GM12878 (cell line): Measurements from ENCODE around the gene IL3. TPM values are rescaled to one million over a fixed set of nuclear protein-coding genes. Genes with fewer than 3 reads are reported as not detected.

Experiments
- ATAC-seq: fragments of 200-7000 bp; cut with Tn5 transposase; 3 replicates; pipeline ENCODE4 v1.9.1; 2020; ENCODE audit warnings: mild to moderate bottlenecking, moderate library complexity
- BruUV-seq: library from RNA; stranded (reverse); fragments of 400-500 nt; replicated peaks from 2 replicates; lab custom pipeline; 2021; lab: Mats Ljungman, UMichigan
- CTCF ChIA-PET: fragments of 300-600 bp; sonication (Branson Sonifier 250); formaldehyde crosslinking; extraction: SDS; loops from one replicate; lab custom pipeline; 2021; ENCODE audit warnings: inconsistent platforms; lab: Yijun Ruan, JAX
- POLR2A ChIA-PET: fragments of 350-600 bp; formaldehyde crosslinking; extraction: SDS; loops from one replicate; lab custom pipeline; 2021; ENCODE audit warnings: inconsistent platforms; lab: Charles Lee
- RAD21 ChIA-PET: fragments of 300-600 bp; sonication (Branson Sonifier 250); formaldehyde crosslinking; loops from one replicate; lab custom pipeline; 2023; ENCODE audit warnings: antibody characterized with exemption; ENCODE audit not compliant: unreplicated experiment; lab: Charles Lee
- SMC1A ChIA-PET: fragments of 300-600 bp; sonication (Branson Sonifier 250); formaldehyde crosslinking; loops from one replicate; lab custom pipeline; 2023; ENCODE audit not compliant: unreplicated experiment, uncharacterized antibody; lab: Charles Lee
- DNase-seq: peaks from one replicate; pipeline ENCODE4 v3.0.0-alpha.2; 2011; ENCODE audit warnings: low read depth, low spot score
- FAIRE-seq: peaks from 3 replicates; lab custom pipeline; 2011; peaks lifted over from hg19 to GRCh38; lab: Jason Lieb, UNC
- H2AFZ ChIP-seq: 2 replicates; pipeline ENCODE4 v1.6.0; 2011; ENCODE audit warnings: low read depth, low read length, control low read depth; ENCODE audit not compliant: control insufficient read depth
- H3K27ac ChIP-seq: 2 replicates; pipeline ENCODE4 v1.5.1; 2011; ENCODE audit warnings: control low read depth; ENCODE audit not compliant: control insufficient read depth, insufficient read depth
- H3K27me3 ChIP-seq, 2 experiments: replicated peaks in 1 of 2; 2 replicates each; pipeline versions ENCODE4 v1.6.0 to v1.6.1; 2011; ENCODE audit warnings: low read length in 1 of 2; ENCODE audit not compliant: control insufficient read depth in 2 of 2, insufficient read depth in 2 of 2
- H3K36me3 ChIP-seq, 2 experiments: 2 replicates each; pipeline ENCODE4 v1.5.1; 2011; ENCODE audit warnings: low read length in 1 of 2; ENCODE audit not compliant: control insufficient read depth in 2 of 2, insufficient read depth in 2 of 2
- H3K4me1 ChIP-seq: 2 replicates; pipeline ENCODE4 v1.6.1; 2011; ENCODE audit warnings: mild to moderate bottlenecking, low read length, moderate library complexity, mixed read lengths; ENCODE audit not compliant: control insufficient read depth, insufficient read depth
- H3K4me2 ChIP-seq: 2 replicates; pipeline ENCODE4 v1.6.0; 2011; ENCODE audit warnings: control low read depth; ENCODE audit not compliant: control insufficient read depth, insufficient read depth
- H3K4me3 ChIP-seq: fragments of 200-600 bp; sonication (generic); 2 replicates; pipeline ENCODE4 v1.5.1; 2016
- H3K79me2 ChIP-seq: 2 replicates; pipeline ENCODE4 v1.6.0; 2011; ENCODE audit warnings: low read length; ENCODE audit not compliant: control insufficient read depth, insufficient read depth
- H3K9ac ChIP-seq: 2 replicates; pipeline ENCODE4 v1.8.0; 2011; ENCODE audit warnings: low read length, control low read depth, mixed read lengths; ENCODE audit not compliant: control insufficient read depth, insufficient read depth
- H3K9me3 ChIP-seq: replicated peaks from 3 replicates; pipeline ENCODE4 v1.5.1; 2011; ENCODE audit warnings: mild to moderate bottlenecking, low read length; ENCODE audit not compliant: control insufficient read depth, insufficient read depth
- H4K20me1 ChIP-seq: 2 replicates; pipeline ENCODE4 v1.6.0; 2011; ENCODE audit not compliant: control insufficient read depth, insufficient read depth
- ATF3 ChIP-seq: IDR thresholded peaks from 2 replicates; pipeline ENCODE4 v1.6.1; 2011; ENCODE audit warnings: low read depth, mild to moderate bottlenecking, low read length, moderate library complexity, borderline replicate concordance; ENCODE audit errors: extremely low read depth
- ESRRA ChIP-seq: IDR thresholded peaks from 2 replicates; pipeline ENCODE4 v1.6.1; 2012; ENCODE audit warnings: mild to moderate bottlenecking, low read length, improper control_type of control experiment
- IRF4 ChIP-seq: IDR thresholded peaks from 2 replicates; pipeline ENCODE4 v1.6.1; 2011; ENCODE audit warnings: low read depth, low read length
- MEF2B ChIP-seq: fragments of 450-650 bp; IDR thresholded peaks from 2 replicates; pipeline ENCODE4 v1.6.1; 2018; ENCODE audit warnings: mild to moderate bottlenecking, moderate library complexity; ENCODE audit not compliant: partially characterized antibody, poor library complexity, severe bottlenecking
- PRDM15 ChIP-seq: fragments of 450-650 bp; formaldehyde crosslinking; IDR thresholded peaks from 2 replicates; pipeline ENCODE4 v1.4.0; 2020; ENCODE audit warnings: mild to moderate bottlenecking, moderate library complexity
- RBBP5 ChIP-seq: fragments of 200-600 bp; sonication (generic); conservative IDR thresholded peaks from 2 replicates; pipeline ENCODE4 v1.6.1; 2016
- WGBS: methylation state at CpG from one replicate; pipeline ENCODE4 v1.1.6; 2016; ENCODE audit warnings: low lambda C conversion rate; ENCODE audit not compliant: insufficient replicate concordance, insufficient coverage; ENCODE audit errors: missing lambda C conversion rate; 5-methylcytosine and 5-hydroxymethylcytosine counted together
- in situ Hi-C: fragments of 300-500 bp; cut with MboI; formaldehyde crosslinking; loops from 9 replicates; pipeline ENCODE4 v1.14.3; 2018; ENCODE audit warnings: mixed read lengths
- intact Hi-C: fragments of 100-400 bp; cut with micrococcal nuclease; formaldehyde crosslinking; loops from one replicate; pipeline ENCODE4 v1.14.2; 2022; ENCODE audit not compliant: unreplicated experiment
- polyA plus RNA-seq, 11 experiments: library from polyadenylated mRNA; depleted of rRNA in 4 of 11; unstranded in 6 of 11; stranded (reverse) in 5 of 11; fragments of >200 nt; fragmentation: Nextera tagmentation in 4 of 11; fragmentation: Illumina TruSeq in 1 of 11; extraction: Ambion mirVana in 4 of 11; extraction: Trizol in 1 of 11; gene quantifications; 1 replicate in 1 of 11; 2 replicates in 10 of 11; pipeline versions ENCODE4 v1.2.1 to v1.2.3, GENCODE V29; 2011 to 2016; ENCODE audit warnings: inconsistent platforms in 2 of 11, missing spikeins in 2 of 11, low read depth in 1 of 11
- total RNA-seq, 4 experiments: library from RNA; depleted of rRNA in 3 of 4; stranded (reverse); fragments of >200 nt in 3 of 4; fragmentation: Illumina TruSeq in 1 of 4; extraction: Trizol in 1 of 4; gene quantifications; 2 replicates each; pipeline versions ENCODE4 v1.2.1 to v1.2.3, GENCODE V29; 2013 to 2021
- TF ChIP-seq, protein P1 (sequence below): IDR thresholded peaks from 2 replicates; pipeline ENCODE4 v1.6.1; 2011; ENCODE audit warnings: borderline replicate concordance, low read depth, mild to moderate bottlenecking, moderate library complexity, mixed read lengths, low read length; ENCODE audit not compliant: insufficient read depth; ENCODE audit errors: extremely low read length

Gene IL3
- total and polyA plus RNA-seq, 10 of the 15 experiments (the other 5 are each of a cell fraction or from before 2014, with no cell fraction given): not detected

GRCh38 chr5:132104556-132104955, 44.1 kb downstream of the IL3 start:
- in situ Hi-C loops (no loop called here), intact Hi-C loops (no loop called here)
- no peaks in the 10 kb centered on the region for H3K79me2 ChIP-seq
- FAIRE-seq (no peak), DNase-seq (no peak), ATAC-seq (no peak)
- H3K4me1 ChIP-seq: peaks cover 56% of the 10 kb centered on the region
- ChIA-PET CTCF (interaction anchor here (0.5 to 1.2 kb wide), 2 partner anchors 42 to 75 kb away, joined by 3 to 4 read pairs; no protein-coding TSS in a partner anchor), SMC1A (interaction anchor here (0.6 to 1.2 kb wide), 4 partner anchors 10 to 1168 kb away, joined by 3 read pairs; no protein-coding TSS in a partner anchor), POLR2A (interaction anchor here (0.7 kb wide), 1 partner anchor 274 kb away, joined by 6 read pairs; no protein-coding TSS in a partner anchor), RAD21 (no interaction called here)
- H3K4me2 ChIP-seq: no peak overlapping the region
- no peak overlapping the region for H3K4me3 ChIP-seq
- no peaks in the 10 kb centered on the region for H3K36me3 ChIP-seq
- no peaks in the 10 kb centered on the region for H3K27me3 ChIP-seq
- H3K9me3 ChIP-seq: no peaks in the 10 kb centered on the region
- TF ChIP-seq MEF2B (no peak), PRDM15 (CRISPR knock-in tag) (no peak)
- no peak overlapping the region; the same call in 1 of the 2 replicates for H3K9ac ChIP-seq
- H3K27ac ChIP-seq: peak overlapping the region; percentile 98
- H2AFZ ChIP-seq: no peak overlapping the region; the same call in 1 of the 2 replicates
- no peaks in the 10 kb centered on the region for H4K20me1 ChIP-seq
- BruUV-seq: no TSS peak

DNA sequence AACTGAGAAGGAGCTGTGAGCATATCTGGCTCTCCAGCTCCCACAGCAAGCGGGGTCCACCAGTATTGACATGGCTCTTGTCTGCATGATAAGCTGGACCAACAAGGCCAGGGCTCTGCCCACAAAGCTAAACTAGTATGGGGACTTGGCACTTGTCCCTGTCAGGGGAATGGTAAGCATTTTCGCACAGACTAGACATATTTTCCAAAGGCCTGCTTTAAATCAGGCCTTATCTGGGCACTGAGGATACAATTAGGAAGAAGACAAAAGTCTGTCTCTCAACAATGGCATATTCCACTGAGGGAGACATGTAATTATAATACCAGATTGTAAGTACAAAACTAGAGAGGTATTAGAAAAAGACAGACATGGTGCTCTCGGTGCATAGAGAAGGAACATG, 45.2 kb downstream of the IL3 start:
- no peak overlapping the region for H3K4me2 ChIP-seq
- no peaks in the 10 kb centered on the region for H3K79me2 ChIP-seq
- no peaks in the 10 kb centered on the region for H3K36me3 ChIP-seq
- no TSS peak for BruUV-seq
- RAD21 ChIA-PET: no interaction called here
- H3K4me3 ChIP-seq: no peak overlapping the region
- H3K27me3 ChIP-seq: no peaks in the 10 kb centered on the region
- TF ChIP-seq ESRRA: no peak
- no peak for TF ChIP-seq RBBP5
- TF ChIP-seq IRF4: no peak
- TF ChIP-seq, protein P1, sequence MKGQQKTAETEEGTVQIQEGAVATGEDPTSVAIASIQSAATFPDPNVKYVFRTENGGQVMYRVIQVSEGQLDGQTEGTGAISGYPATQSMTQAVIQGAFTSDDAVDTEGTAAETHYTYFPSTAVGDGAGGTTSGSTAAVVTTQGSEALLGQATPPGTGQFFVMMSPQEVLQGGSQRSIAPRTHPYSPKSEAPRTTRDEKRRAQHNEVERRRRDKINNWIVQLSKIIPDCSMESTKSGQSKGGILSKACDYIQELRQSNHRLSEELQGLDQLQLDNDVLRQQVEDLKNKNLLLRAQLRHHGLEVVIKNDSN: no peak
- no peak for TF ChIP-seq ATF3
- H3K9me3 ChIP-seq: no peaks in the 10 kb centered on the region
- H3K27ac ChIP-seq: no peak overlapping the region
- no peak overlapping the region for H2AFZ ChIP-seq
- ATAC-seq (no peak), DNase-seq (no peak), FAIRE-seq (no peak)
- peaks cover 45% of the 10 kb centered on the region for H3K4me1 ChIP-seq
- SMC1A ChIA-PET: interaction anchor here (0.6 kb wide), 1 partner anchor 831 kb away, joined by 3 read pairs; no protein-coding TSS in a partner anchor
- intact Hi-C loops (no loop called here), in situ Hi-C loops (no loop called here)
- CTCF ChIA-PET: interaction anchor here (0.9 kb wide), 1 partner anchor 43 kb away, joined by 3 read pairs; no protein-coding TSS in a partner anchor
- POLR2A ChIA-PET: interaction anchor here (1.1 to 1.2 kb wide), 2 partner anchors 11 to 18 kb away, joined by 3 to 4 read pairs; no protein-coding TSS in a partner anchor
- no peak overlapping the region for H3K9ac ChIP-seq
- no peaks in the 10 kb centered on the region for H4K20me1 ChIP-seq
- WGBS: 97% methylated on average over 3 of the region's 3 CpGs
